Endothelial cell (in vitro differentiated cells): ENCODE measurements around the gene C11orf24. TPM values are rescaled to one million over a fixed set of nuclear protein-coding genes. Genes with fewer than 3 reads are reported as not detected.

Experiments
- DNase-seq: peaks from one replicate; pipeline ENCODE4 v3.0.0; 2021; ENCODE audit warnings: low spot score
- H3K27ac Mint-ChIP-seq: one replicate; pipeline ENCODE4 v1.8.0; 2021; ENCODE audit warnings: mixed read lengths, inconsistent platforms; ENCODE audit not compliant: unreplicated experiment
- H3K27me3 Mint-ChIP-seq: one replicate; pipeline ENCODE4 v1.8.0; 2021; ENCODE audit warnings: mild to moderate bottlenecking, moderate library complexity, mixed read lengths, inconsistent platforms; ENCODE audit not compliant: unreplicated experiment
- H3K36me3 Mint-ChIP-seq: one replicate; pipeline ENCODE4 v1.8.0; 2021; ENCODE audit warnings: mild to moderate bottlenecking, low read depth, mixed read lengths, inconsistent platforms; ENCODE audit not compliant: unreplicated experiment
- H3K4me1 Mint-ChIP-seq: one replicate; pipeline ENCODE4 v1.8.0; 2021; ENCODE audit warnings: mild to moderate bottlenecking, mixed read lengths, inconsistent platforms; ENCODE audit not compliant: unreplicated experiment
- H3K4me3 Mint-ChIP-seq: one replicate; pipeline ENCODE4 v1.8.0; 2021; ENCODE audit warnings: mild to moderate bottlenecking, mixed read lengths, inconsistent platforms; ENCODE audit not compliant: unreplicated experiment
- H3K9me3 Mint-ChIP-seq: one replicate; pipeline ENCODE4 v1.8.0; 2021; ENCODE audit warnings: mixed read lengths, inconsistent platforms; ENCODE audit not compliant: unreplicated experiment
- total RNA-seq: library from RNA; stranded (reverse); fragmentation: NEBNext Ultra II Directional; extraction: Animal tissue kit (Norgen Biotek cat#: 25700); gene quantifications from one replicate; pipeline ENCODE4 v1.2.1, GENCODE V29; 2021; ENCODE audit not compliant: unreplicated experiment
- TF ChIP-seq, protein P1 (sequence below): fragments of 200-600 bp; sonication (generic); IDR thresholded peaks from one replicate; pipeline ENCODE4 v1.5.0; 2021; ENCODE audit warnings: antibody characterized with exemption; ENCODE audit not compliant: unreplicated experiment

C11orf24 gene
- total RNA-seq, 1 donor from 2014 or later: 9.4 TPM

DNA sequence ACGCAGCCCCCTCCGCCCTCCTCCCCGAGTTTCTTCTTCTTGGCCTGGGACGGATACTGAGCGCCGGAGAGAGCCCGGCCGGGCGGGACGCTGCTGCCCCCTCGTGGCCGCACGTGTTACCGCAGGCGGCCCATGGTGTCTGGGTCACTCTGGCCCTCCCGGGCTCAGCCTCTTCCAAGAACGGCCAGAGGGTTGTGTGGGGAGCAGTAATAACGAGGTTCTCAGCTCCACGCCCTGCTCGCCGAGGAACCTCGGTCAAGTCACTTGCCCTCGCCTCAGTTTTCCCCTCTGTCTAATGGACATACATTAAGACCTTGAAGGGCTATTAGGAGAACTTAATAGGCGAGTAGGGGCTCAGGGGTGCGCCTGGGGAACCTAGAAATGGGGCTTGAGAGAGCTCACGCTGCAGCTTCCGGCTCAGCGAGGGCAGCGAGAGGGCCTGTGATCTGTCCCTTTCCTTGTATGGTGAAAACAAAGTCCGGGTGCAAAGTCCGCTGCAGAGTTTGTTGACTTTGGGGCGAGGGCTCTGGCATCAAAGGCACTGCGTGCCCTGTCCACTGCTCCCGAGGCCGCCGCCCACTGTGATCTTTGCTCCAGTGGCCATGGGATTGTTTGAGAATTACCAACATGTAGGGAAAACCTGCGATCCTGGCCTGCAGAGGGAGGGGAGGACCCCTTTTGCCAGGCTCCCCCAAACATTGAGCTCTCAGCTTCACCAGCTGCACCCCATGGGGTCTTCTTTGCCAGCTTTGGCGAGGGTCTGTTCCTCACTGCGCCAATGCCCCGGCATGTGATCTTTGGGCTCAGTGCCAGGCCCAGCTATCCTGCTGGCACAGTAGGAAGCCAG lies 26.3 kb upstream of the C11orf24 start:
- Mint-ChIP-seq H3K9me3 (no peaks in the 10 kb centered on the region), H3K27ac (no peak overlapping the region), H3K27me3 (peaks cover 1% of the 10 kb centered on the region), H3K36me3 (no peaks in the 10 kb centered on the region), H3K4me3 (no peak overlapping the region), H3K4me1 (no peaks in the 10 kb centered on the region)
- TF ChIP-seq, protein P1, sequence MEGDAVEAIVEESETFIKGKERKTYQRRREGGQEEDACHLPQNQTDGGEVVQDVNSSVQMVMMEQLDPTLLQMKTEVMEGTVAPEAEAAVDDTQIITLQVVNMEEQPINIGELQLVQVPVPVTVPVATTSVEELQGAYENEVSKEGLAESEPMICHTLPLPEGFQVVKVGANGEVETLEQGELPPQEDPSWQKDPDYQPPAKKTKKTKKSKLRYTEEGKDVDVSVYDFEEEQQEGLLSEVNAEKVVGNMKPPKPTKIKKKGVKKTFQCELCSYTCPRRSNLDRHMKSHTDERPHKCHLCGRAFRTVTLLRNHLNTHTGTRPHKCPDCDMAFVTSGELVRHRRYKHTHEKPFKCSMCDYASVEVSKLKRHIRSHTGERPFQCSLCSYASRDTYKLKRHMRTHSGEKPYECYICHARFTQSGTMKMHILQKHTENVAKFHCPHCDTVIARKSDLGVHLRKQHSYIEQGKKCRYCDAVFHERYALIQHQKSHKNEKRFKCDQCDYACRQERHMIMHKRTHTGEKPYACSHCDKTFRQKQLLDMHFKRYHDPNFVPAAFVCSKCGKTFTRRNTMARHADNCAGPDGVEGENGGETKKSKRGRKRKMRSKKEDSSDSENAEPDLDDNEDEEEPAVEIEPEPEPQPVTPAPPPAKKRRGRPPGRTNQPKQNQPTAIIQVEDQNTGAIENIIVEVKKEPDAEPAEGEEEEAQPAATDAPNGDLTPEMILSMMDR: peak; percentile 97
- peak; percentile 88 for DNase-seq

- TF ChIP-seq, protein P1: no peak
- no peaks in the 10 kb centered on the region for H3K36me3 Mint-ChIP-seq
- H3K9me3 Mint-ChIP-seq: no peaks in the 10 kb centered on the region
- peaks cover 1% of the 10 kb centered on the region for H3K27me3 Mint-ChIP-seq
- no peak overlapping the region for H3K27ac Mint-ChIP-seq
- no peak overlapping the region for H3K4me3 Mint-ChIP-seq
- no peak for DNase-seq
- no peaks in the 10 kb centered on the region for H3K4me1 Mint-ChIP-seq
Observed at GRCh38 chr11:68297494-68297811, 25.7 kb upstream of the C11orf24 start.

- TF ChIP-seq, protein P1: no peak
- no peak overlapping the region for H3K4me3 Mint-ChIP-seq
- H3K9me3 Mint-ChIP-seq: no peaks in the 10 kb centered on the region
- H3K4me1 Mint-ChIP-seq: no peaks in the 10 kb centered on the region
- no peaks in the 10 kb centered on the region for H3K36me3 Mint-ChIP-seq
- H3K27me3 Mint-ChIP-seq: peaks cover 1% of the 10 kb centered on the region
- no peak overlapping the region for H3K27ac Mint-ChIP-seq
- no peak for DNase-seq
Observed at GRCh38 chr11:68297052-68297378, 25.2 kb upstream of the C11orf24 start.

- no peaks in the 10 kb centered on the region for H3K9me3 Mint-ChIP-seq
- no peaks in the 10 kb centered on the region for H3K4me1 Mint-ChIP-seq
- TF ChIP-seq, protein P1: no peak
- peaks cover 1% of the 10 kb centered on the region for H3K27me3 Mint-ChIP-seq
- H3K4me3 Mint-ChIP-seq: no peak overlapping the region
- no peaks in the 10 kb centered on the region for H3K36me3 Mint-ChIP-seq
- H3K27ac Mint-ChIP-seq: no peak overlapping the region
- DNase-seq: no peak
Observed at GRCh38 chr11:68296344-68297051, 24.7 kb upstream of the C11orf24 start.

GRCh38 chr11:68295940-68296339 lies 24.2 kb upstream of the C11orf24 start:
- Mint-ChIP-seq H3K27me3 (peaks cover 1% of the 10 kb centered on the region), H3K36me3 (no peaks in the 10 kb centered on the region), H3K4me1 (no peaks in the 10 kb centered on the region), H3K27ac (no peak overlapping the region), H3K9me3 (no peaks in the 10 kb centered on the region), H3K4me3 (no peak overlapping the region)
- TF ChIP-seq, protein P1: no peak
- DNase-seq: no peak
